RWPE1 (cell line): ENCODE measurements around the gene TNNI3K.

Source experiments
- CTCF ChIA-PET: fragments of 350-600 bp; sonication (Branson Sonifier 250); formaldehyde crosslinking; extraction: SDS; loops from one replicate; lab custom pipeline; 2021; lab: Yijun Ruan, JAX
- POLR2A ChIA-PET: fragments of 400-600 bp; formaldehyde crosslinking; extraction: SDS; loops from one replicate; lab custom pipeline; 2020; ENCODE audit warnings: antibody characterized with exemption; ENCODE audit not compliant: low non-redundant PET; lab: Yijun Ruan, JAX
- DNase-seq: peaks from one replicate; pipeline ENCODE4 v3.0.0; 2012; ENCODE audit warnings: low spot score
- H3K27ac ChIP-seq: fragments of 450-650 bp; 2 replicates; pipeline ENCODE4 v1.5.1; 2017
- CTCF ChIP-seq: fragments of 450-650 bp; conservative IDR thresholded peaks from 2 replicates; pipeline ENCODE4 v1.5.1; 2017; ENCODE audit warnings: low read depth, mild to moderate bottlenecking

Gene TNNI3K

GRCh38 chr1:74235153-74235552, at the start of gene TNNI3K:
Gene TNNI3K (plus strand): TSS chr1:74235387. CDS start chr1:74235452, 65 bp downstream.
- no peak for DNase-seq
- H3K27ac ChIP-seq, result no peak within 1 kb of the TSS
- CTCF ChIA-PET, result no interaction called here
- POLR2A ChIA-PET, result no interaction called here
- no peak for TF ChIP-seq CTCF

- ChIA-PET CTCF (interaction anchor here (1.2 kb wide), 1 partner anchor 11 kb away, joined by 4 read pairs; no protein-coding TSS in a partner anchor), POLR2A (no interaction called here)
- TF ChIP-seq CTCF, result no peak
- no peak overlapping the region for H3K27ac ChIP-seq
- DNase-seq, result peak; percentile 3
Measured at GRCh38 chr1:74193908-74194307, 41.3 kb upstream of the TNNI3K start.

GRCh38 chr1:74195339-74195738, 39.8 kb upstream of the TNNI3K start:
- POLR2A ChIA-PET, result no interaction called here

GRCh38 chr1:74197255-74197654, 37.9 kb upstream of the TNNI3K start:
- ChIA-PET CTCF (no interaction called here), POLR2A (no interaction called here)
- DNase-seq, result no peak
- no peak overlapping the region for H3K27ac ChIP-seq
- TF ChIP-seq CTCF, result no peak

More at GRCh38 chr1:74195339-74195738, 39.8 kb upstream of the TNNI3K start:
- TF ChIP-seq CTCF, result no peak
- H3K27ac ChIP-seq, result no peak overlapping the region
- CTCF ChIA-PET, result interaction anchor here (0.7 kb wide), 1 partner anchor 78 kb away, joined by 6 read pairs; no protein-coding TSS in a partner anchor
- DNase-seq, result no peak

GRCh38 chr1:74197657-74198552, 37.3 kb upstream of the TNNI3K start, which contains the start of the genes FPGT and LRRIQ3:
Gene FPGT (plus strand): TSS chr1:74198242. CDS start chr1:74198279, 37 bp downstream.
Gene LRRIQ3 (minus strand): TSS chr1:74198176. CDS start chr1:74183684, 14,492 bp downstream.
- no peak for TF ChIP-seq CTCF
- peak within 1 kb of the TSS; percentile 78 for H3K27ac ChIP-seq
- peak; percentile 95 for DNase-seq
- POLR2A ChIA-PET, result no interaction called here
- CTCF ChIA-PET, result interaction anchor here (0.6 to 0.7 kb wide), 2 partner anchors 14 to 1050 kb away, joined by 3 read pairs; no protein-coding TSS in a partner anchor

GRCh38 chr1:74199504-74199903, 35.7 kb upstream of the TNNI3K start:
- H3K27ac ChIP-seq, result no peak overlapping the region
- CTCF ChIA-PET, result no interaction called here
- no peak for TF ChIP-seq CTCF
- no peak for DNase-seq
- POLR2A ChIA-PET, result no interaction called here
